Occipital lobe (tissue), 2 donors: ENCODE data around the gene EBF3. TPM values are rescaled to one million over a fixed set of nuclear protein-coding genes. Genes with fewer than 3 reads are reported as not detected.

ENCODE experiments used
- DNase-seq: peaks from one replicate; lab custom pipeline; 2025; lab: John Stamatoyannopoulos, UW
- total RNA-seq: library from RNA; depleted of rRNA; stranded (reverse); fragments of >200 nt; gene quantifications from one replicate; pipeline ENCODE4 v1.2.3, GENCODE V29; 2014

Gene EBF3
- total RNA-seq, 1 donor from 2014 or later = 0.31 TPM

GRCh38 chr10:129945064-129945463 is 19.0 kb downstream of the EBF3 start:
- no peak for DNase-seq

- no peak for DNase-seq
Observed at GRCh38 chr10:129944456-129944855, 19.6 kb downstream of the EBF3 start.

- no peak for DNase-seq
Observed at GRCh38 chr10:129942936-129943715, 20.9 kb downstream of the EBF3 start.

- DNase-seq = no peak
Observed at GRCh38 chr10:129942391-129942790, 21.7 kb downstream of the EBF3 start.

GRCh38 chr10:129942019-129942277 is 22.1 kb downstream of the EBF3 start:
- no peak for DNase-seq

DNA sequence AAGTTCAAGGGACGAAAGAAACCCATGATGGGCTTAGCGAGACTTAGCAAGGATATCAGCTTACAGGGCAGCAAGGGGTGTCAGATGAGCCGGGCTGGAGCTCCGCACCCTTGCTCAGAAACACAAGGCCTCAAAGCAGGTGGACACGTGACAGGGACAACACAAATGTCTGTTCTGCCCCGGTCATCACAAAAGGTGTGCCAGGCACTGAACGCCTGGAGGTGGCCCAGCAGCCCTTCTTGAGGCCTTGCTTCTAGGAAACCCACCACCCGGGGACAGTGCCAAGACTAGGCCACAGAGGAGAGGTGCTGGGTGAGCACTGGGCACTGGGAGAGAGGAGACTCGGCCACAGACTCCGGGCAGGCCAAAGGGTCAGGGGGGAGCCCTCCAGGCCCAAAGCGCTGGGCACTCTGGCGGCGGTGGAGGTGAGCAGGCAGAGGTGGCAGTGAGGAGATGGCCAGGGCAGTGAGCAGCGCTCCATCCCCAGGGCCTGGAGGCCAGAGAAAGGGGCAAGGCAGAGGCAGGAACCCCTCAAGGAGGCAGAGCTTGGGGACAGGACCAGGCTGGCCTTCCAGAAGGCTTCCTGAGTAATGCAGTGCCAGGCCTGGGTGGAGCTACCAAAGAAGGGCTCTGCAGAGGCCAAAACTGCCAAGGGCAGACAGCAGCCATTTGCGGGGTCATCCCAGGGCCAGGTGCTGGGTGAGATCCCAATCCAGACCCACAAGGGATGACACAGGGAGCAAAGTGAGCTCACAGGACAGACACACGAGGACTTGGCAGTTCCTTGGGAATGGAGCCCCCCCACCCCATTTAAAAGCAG is 22.7 kb downstream of the EBF3 start:
- no peak for DNase-seq

DNA sequence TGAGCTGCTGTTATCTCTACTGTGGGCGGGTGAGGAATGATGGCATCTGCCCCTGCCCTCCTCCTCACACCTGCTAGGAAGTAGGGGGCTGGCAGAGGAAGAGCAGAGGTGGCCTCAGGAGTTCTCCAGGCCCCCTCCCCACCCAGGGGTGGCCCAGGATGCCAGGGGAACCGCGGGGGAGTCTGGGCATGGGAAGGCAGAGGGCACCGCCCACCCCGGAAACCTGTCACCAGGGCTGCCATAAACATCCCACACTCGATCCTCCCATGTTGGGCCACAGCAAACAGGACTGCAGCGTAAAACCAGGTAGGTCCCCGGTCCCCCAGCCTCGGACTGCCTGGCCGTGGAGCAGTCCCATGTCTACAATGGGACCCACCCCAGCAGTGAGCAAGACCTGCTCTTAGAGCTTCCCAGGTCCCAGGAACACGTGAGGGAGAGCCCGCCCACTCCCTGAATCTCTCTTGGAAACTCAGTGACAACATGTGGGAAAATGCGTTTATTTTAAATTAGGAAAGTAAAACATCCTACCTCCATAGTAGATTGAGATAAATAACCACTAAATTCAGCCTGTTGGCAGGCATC is 23.4 kb downstream of the EBF3 start:
- no peak for DNase-seq

GRCh38 chr10:129939416-129940275 is 24.4 kb downstream of the EBF3 start:
- no peak for DNase-seq

DNA sequence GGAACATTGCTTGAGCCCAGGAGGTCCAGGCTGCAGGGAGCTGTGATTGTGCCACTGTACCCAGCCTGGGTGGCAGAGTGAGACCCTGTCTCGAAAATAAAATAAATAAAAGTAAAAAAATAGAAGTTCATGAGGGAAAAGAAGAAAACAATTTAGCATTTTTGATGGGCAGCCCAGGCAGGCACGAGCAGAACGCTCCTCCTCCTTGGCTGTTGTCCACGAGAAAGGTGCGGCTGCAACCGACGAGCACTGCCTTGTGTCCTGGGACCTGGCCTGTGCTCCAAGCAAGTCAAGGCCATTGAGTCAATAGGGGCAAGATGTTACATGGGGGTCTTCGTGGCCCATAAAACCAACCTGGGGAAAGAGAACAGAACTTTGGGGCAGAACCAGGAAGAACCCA is 25.6 kb downstream of the EBF3 start:
- no peak for DNase-seq

DNA sequence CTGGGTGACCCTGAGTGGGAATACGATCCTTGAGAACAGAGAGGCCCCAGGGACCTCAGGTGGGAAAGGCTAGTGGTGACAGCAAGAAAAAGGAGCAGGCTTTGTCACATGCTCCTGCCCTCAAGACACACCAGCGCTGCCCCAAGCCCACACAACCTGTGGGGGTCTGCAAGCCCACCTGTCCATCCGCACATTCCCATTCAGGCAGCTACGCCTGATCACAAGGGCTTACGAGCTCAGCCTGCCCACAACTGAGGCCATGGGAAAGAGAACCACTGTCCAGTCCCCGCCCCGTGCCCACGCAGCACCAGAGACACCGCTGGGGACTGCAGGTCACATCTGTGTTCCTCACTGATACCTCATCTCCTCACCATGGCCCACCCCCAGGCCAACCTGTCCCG is 26.7 kb downstream of the EBF3 start:
- DNase-seq = no peak

DNA sequence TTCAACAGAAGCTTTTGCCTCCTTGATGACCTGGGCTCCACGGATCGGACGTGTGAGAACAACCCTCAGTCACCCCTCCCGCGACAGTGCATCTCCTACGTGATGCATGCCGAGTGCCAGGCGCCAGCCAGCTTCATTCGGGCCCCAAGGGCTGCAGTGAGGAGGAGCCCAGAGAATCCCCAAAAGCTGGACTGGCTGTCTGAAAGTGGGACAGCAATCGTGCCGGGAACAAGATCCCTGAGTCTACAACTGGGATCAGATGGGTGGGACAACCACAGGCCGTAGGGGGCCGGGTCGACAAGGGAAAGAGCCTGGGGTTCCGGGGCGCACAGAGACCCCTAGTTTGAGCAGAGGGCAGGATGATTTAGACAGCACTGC is 27.2 kb downstream of the EBF3 start:
- no peak for DNase-seq

GRCh38 chr10:129936266-129936922 is 27.7 kb downstream of the EBF3 start:
- no peak for DNase-seq

DNA sequence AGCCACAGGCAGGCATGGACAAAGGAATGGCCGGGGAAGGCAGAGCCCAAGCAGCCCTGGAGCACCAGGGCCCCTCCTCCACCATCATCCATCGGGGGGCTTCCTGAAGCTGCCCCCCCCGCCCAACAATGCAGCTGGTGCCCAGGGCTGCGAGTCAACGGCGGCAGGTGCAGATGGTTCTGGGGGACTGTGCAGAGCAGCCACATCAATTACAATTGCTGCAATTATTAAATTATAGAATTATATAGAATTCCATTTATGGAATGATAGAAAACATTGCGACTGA is 28.3 kb downstream of the EBF3 start:
- no peak for DNase-seq

- no peak for DNase-seq
Observed at GRCh38 chr10:129935102-129935866, 28.8 kb downstream of the EBF3 start.

DNA sequence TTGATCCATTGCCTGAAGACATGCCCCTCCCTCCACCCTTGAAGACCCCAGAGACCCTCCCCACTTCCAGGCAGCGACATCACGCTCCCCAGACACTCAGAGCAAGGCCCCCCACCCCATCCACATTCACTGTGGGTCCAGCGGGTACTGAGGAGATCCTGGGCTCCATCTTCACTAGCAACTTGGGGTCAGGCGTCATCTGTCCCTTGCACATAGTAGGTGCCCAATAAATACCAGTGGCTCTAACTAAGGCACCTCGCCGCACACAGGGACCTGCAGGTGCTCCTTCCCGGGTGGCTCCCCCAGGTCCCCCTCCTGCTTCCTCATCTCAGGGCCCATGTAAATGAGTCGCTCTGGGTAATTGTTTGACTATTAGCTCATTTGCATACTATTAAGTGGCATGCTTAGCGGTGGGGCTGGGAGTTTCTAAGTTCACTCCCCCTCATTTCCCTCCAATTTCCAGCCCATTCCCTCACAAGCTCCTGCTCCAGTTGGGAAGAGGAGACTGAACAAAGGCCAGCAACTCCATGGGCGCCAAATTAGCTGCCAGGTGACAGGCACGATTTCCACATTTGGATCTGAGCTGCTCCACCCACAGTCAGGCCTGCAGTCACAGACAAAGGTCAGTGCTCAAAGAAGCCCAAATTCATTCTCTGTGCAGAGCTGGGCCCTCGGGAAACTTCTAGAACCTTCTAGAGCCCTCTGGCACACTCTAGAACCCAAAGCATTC is 29.7 kb downstream of the EBF3 start:
- no peak for DNase-seq

DNA sequence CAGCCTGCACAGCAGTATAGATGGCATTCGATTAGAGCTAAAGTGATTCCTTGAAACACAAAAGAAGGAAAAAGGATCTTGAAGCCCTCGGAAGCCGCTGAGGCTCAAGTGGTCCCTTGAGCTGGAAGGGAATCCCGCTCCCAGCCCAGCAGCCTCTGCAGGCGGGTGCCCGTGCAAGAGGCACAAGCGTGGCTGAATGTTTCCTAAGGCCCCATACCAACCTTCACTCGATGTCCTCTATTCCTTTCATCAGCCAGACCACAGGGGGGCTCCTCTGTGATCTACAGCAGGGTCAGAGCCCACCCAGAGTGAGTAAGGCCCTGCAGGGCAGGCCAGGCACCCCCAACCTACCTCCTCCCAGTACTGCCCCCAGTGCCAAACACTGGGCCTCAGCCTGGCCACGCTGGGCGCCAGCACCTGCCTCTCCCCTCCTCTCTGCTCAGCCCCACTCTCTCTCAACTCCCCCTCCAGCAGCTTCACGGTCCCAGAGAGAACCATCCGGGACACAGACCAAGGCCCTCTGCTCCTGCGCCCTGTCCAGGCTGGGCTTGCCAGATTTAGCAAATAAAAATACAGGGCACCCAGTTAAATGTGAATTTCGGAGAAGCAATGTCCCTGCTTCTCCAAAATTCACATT is 30.5 kb downstream of the EBF3 start:
- DNase-seq = no peak

- DNase-seq = no peak
Observed at GRCh38 chr10:129932751-129933433, 31.2 kb downstream of the EBF3 start.

- DNase-seq = no peak
Observed at GRCh38 chr10:129932182-129932581, 31.9 kb downstream of the EBF3 start.
